Osteoblast (primary cell): Measurements from ENCODE around the gene ESYT2. TPM values are rescaled to one million over a fixed set of nuclear protein-coding genes. Genes with fewer than 3 reads are reported as not detected.

ENCODE experiments used
- DNase-seq: peaks from one replicate; pipeline ENCODE4 v3.0.0; 2011; ENCODE audit warnings: low spot score, mixed read lengths; ENCODE audit not compliant: insufficient read length; ENCODE audit errors: missing footprints
- H2AFZ ChIP-seq: 2 replicates; pipeline ENCODE4 v1.6.0; 2011; ENCODE audit warnings: mild to moderate bottlenecking, low read length
- H3K27ac ChIP-seq: 2 replicates; pipeline ENCODE4 v1.5.1; 2011; ENCODE audit warnings: mild to moderate bottlenecking, low read depth, low read length, moderate library complexity
- H3K27me3 ChIP-seq: 2 replicates; pipeline ENCODE4 v1.6.0; 2012; ENCODE audit warnings: mild to moderate bottlenecking, control low read depth, inconsistent platforms, low read length, moderate library complexity; ENCODE audit not compliant: insufficient read depth
- H3K36me3 ChIP-seq: 2 replicates; pipeline ENCODE4 v1.5.1; 2011; ENCODE audit warnings: mild to moderate bottlenecking, low read length, control low read depth, moderate library complexity; ENCODE audit not compliant: insufficient read depth
- H3K4me1 ChIP-seq: 2 replicates; pipeline ENCODE4 v1.5.1; 2011; ENCODE audit warnings: mild to moderate bottlenecking, low read length, control low read depth, moderate library complexity; ENCODE audit not compliant: insufficient read depth
- H3K4me2 ChIP-seq: 2 replicates; pipeline ENCODE4 v1.6.0; 2011; ENCODE audit warnings: mild to moderate bottlenecking, low read length; ENCODE audit not compliant: insufficient read depth
- H3K4me3 ChIP-seq: fragments of 200-600 bp; sonication (generic); 3 replicates; pipeline ENCODE4 v1.5.1; 2012; ENCODE audit warnings: mild to moderate bottlenecking, low read length, inconsistent platforms; ENCODE audit not compliant: insufficient read depth
- H3K79me2 ChIP-seq: 2 replicates; pipeline ENCODE4 v1.6.0; 2012; ENCODE audit warnings: mild to moderate bottlenecking, low read length, control low read depth, inconsistent platforms; ENCODE audit not compliant: insufficient read depth
- H3K9me3 ChIP-seq: 2 replicates; pipeline ENCODE4 v1.5.1; 2011; ENCODE audit warnings: low read depth, low read length, control low read depth
- H4K20me1 ChIP-seq: 2 replicates; pipeline ENCODE4 v1.6.0; 2012; ENCODE audit warnings: mild to moderate bottlenecking, low read length, control low read depth; ENCODE audit not compliant: insufficient read depth
- CTCF ChIP-seq: IDR thresholded peaks from 2 replicates; pipeline ENCODE4 v1.5.1; 2011; ENCODE audit warnings: mild to moderate bottlenecking, low read depth, low read length, moderate library complexity; ENCODE audit errors: extremely low read depth
- total RNA-seq: library from RNA; depleted of rRNA; stranded (reverse); fragments of >200 nt; gene quantifications from 2 replicates; pipeline ENCODE4 v1.2.3, GENCODE V29; 2012

Gene ESYT2
- total RNA-seq, 1 donor, result 132 TPM

GRCh38 chr7:158847451-158847866 lies 18.1 kb upstream of the ESYT2 start:
- no peaks in the 10 kb centered on the region for H3K27me3 ChIP-seq
- H2AFZ ChIP-seq, result peak overlapping the region; percentile 35
- peaks cover 6% of the 10 kb centered on the region for H3K4me1 ChIP-seq
- no peaks in the 10 kb centered on the region for H3K36me3 ChIP-seq
- no peak for TF ChIP-seq CTCF
- H3K79me2 ChIP-seq, result no peaks in the 10 kb centered on the region
- DNase-seq, result no peak
- H4K20me1 ChIP-seq, result no peaks in the 10 kb centered on the region
- H3K9me3 ChIP-seq, result no peaks in the 10 kb centered on the region
- H3K27ac ChIP-seq, result peak overlapping the region; percentile 47
- H3K4me2 ChIP-seq, result peak overlapping the region; percentile 63
- H3K4me3 ChIP-seq, result peak overlapping the region; percentile 20

- DNase-seq, result no peak
- Histone ChIP-seq H3K27me3 (no peaks in the 10 kb centered on the region), H3K4me1 (peaks cover 6% of the 10 kb centered on the region), H3K27ac (no peak overlapping the region), H3K9me3 (no peaks in the 10 kb centered on the region), H3K79me2 (no peaks in the 10 kb centered on the region), H2AFZ (no peak overlapping the region), H3K4me2 (no peak overlapping the region), H4K20me1 (no peaks in the 10 kb centered on the region), H3K4me3 (no peak overlapping the region), H3K36me3 (no peaks in the 10 kb centered on the region)
- TF ChIP-seq CTCF, result no peak
These were observed 17.0 kb upstream of the ESYT2 start for GRCh38 chr7:158846304-158846703.

DNA sequence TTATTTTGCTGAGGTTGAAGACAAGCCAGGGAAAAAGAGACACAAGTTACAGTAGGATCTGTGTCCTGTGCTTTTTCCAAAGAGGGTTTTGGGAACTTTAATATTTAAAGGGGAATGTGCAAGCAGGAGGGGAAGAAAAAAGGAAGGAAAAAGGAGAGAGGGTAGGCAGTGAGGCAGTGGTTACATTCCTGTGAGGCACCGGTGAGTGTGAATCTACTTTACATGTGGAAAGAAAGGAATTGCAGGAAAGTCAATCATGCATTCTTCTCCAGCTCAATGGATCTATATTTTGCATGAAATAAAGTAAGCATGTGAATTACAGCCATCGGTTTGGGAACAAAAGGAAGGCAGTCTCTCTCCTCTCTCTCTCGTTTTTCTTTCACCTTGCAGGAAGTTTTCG lies 14.5 kb upstream of the ESYT2 start:
- H3K79me2 ChIP-seq, result no peaks in the 10 kb centered on the region
- H3K36me3 ChIP-seq, result no peaks in the 10 kb centered on the region
- no peak overlapping the region for H2AFZ ChIP-seq
- H3K9me3 ChIP-seq, result no peaks in the 10 kb centered on the region
- peaks cover 6% of the 10 kb centered on the region for H3K4me1 ChIP-seq
- no peaks in the 10 kb centered on the region for H3K27me3 ChIP-seq
- H3K27ac ChIP-seq, result no peak overlapping the region
- no peak for DNase-seq
- no peak for TF ChIP-seq CTCF
- H3K4me2 ChIP-seq, result no peak overlapping the region
- H4K20me1 ChIP-seq, result no peaks in the 10 kb centered on the region
- no peak overlapping the region for H3K4me3 ChIP-seq

GRCh38 chr7:158842486-158842885 lies 13.2 kb upstream of the ESYT2 start:
- Histone ChIP-seq H3K27ac (no peak overlapping the region), H4K20me1 (no peaks in the 10 kb centered on the region), H3K9me3 (no peaks in the 10 kb centered on the region), H3K27me3 (no peaks in the 10 kb centered on the region), H3K36me3 (no peaks in the 10 kb centered on the region), H3K79me2 (no peaks in the 10 kb centered on the region), H3K4me1 (no peaks in the 10 kb centered on the region), H2AFZ (no peak overlapping the region), H3K4me3 (no peak overlapping the region), H3K4me2 (no peak overlapping the region)
- no peak for DNase-seq
- no peak for TF ChIP-seq CTCF
